Natural killer cell (primary cell): ENCODE measurements around the gene PFKP. TPM values are rescaled to one million over a fixed set of nuclear protein-coding genes. Genes with fewer than 3 reads are reported as not detected.

Experiments
- ATAC-seq, 3 donors: fragments of 150-1000 bp in 2 of 3; fragments of 200-7000 bp in 1 of 3; cut with Tn5 transposase; 1 replicate in 1 of 3; 2 replicates in 2 of 3; pipeline ENCODE4 v1.10.0; 2021; ENCODE audit warnings: mild to moderate bottlenecking in 2 of 3, moderate library complexity in 2 of 3
- DNase-seq, 2 donors: peaks; one replicate each; pipeline versions ENCODE4 v3.0.0 to v3.0.0-alpha.2; 2013 to 2021; ENCODE audit warnings: mixed read lengths in 1 of 2
- H3K27ac ChIP-seq: one replicate; pipeline ENCODE4 v1.5.1; 2013; ENCODE audit warnings: mild to moderate bottlenecking, low read length
- H3K27me3 ChIP-seq: one replicate; pipeline ENCODE4 v1.6.1; 2013; ENCODE audit warnings: low read length; ENCODE audit not compliant: control insufficient read depth, insufficient read depth
- H3K36me3 ChIP-seq: one replicate; pipeline ENCODE4 v1.6.1; 2013; ENCODE audit warnings: low read length; ENCODE audit not compliant: control insufficient read depth, insufficient read depth
- H3K4me1 ChIP-seq: one replicate; pipeline ENCODE4 v1.6.1; 2013; ENCODE audit warnings: low read length; ENCODE audit not compliant: control insufficient read depth, insufficient read depth
- H3K4me3 ChIP-seq: one replicate; pipeline ENCODE4 v1.5.1; 2013; ENCODE audit warnings: low read length
- H3K9me3 ChIP-seq: one replicate; pipeline ENCODE4 v1.6.1; 2013; ENCODE audit warnings: low read length; ENCODE audit not compliant: control insufficient read depth, insufficient read depth
- H3K27ac Mint-ChIP-seq, 2 donors: one replicate each; pipeline ENCODE4 v1.8.0; 2022; ENCODE audit warnings: mild to moderate bottlenecking in 2 of 2, mixed read lengths in 2 of 2, moderate library complexity in 1 of 2
- H3K27me3 Mint-ChIP-seq, 2 donors: one replicate each; pipeline ENCODE4 v1.8.0; 2022; ENCODE audit warnings: low read depth in 2 of 2, mixed read lengths in 2 of 2
- H3K36me3 Mint-ChIP-seq: one replicate; pipeline ENCODE4 v1.8.0; 2022; ENCODE audit warnings: mixed read lengths
- H3K4me1 Mint-ChIP-seq, 2 donors: one replicate each; pipeline ENCODE4 v1.8.0; 2022; ENCODE audit warnings: mixed read lengths in 2 of 2
- H3K4me3 Mint-ChIP-seq: one replicate; pipeline ENCODE4 v1.8.0; 2022; ENCODE audit warnings: mild to moderate bottlenecking, moderate library complexity, mixed read lengths
- H3K9me3 Mint-ChIP-seq, 2 donors: one replicate each; pipeline ENCODE4 v1.8.0; 2022; ENCODE audit warnings: mixed read lengths in 2 of 2
- CTCF ChIP-seq: fragments of 200-600 bp; IDR thresholded peaks from one replicate; pipeline ENCODE4 v1.8.0; 2022; ENCODE audit warnings: antibody characterized with exemption
- WGBS: methylation state at CpG from one replicate; pipeline ENCODE4 v1.1.7; 2013; ENCODE audit warnings: missing lambda C conversion rate; ENCODE audit not compliant: insufficient coverage; 5-methylcytosine and 5-hydroxymethylcytosine counted together
- intact Hi-C: fragments of 100-400 bp; cut with micrococcal nuclease; formaldehyde crosslinking; loops from one replicate; pipeline ENCODE4 v1.14.2; 2022
- total RNA-seq, 4 donors: library from RNA; stranded (reverse); fragments of 120-200 nt in 1 of 4; gene quantifications; one replicate each; pipeline versions ENCODE4 v1.2.3 to v1.2.4, GENCODE V29; 2013 to 2022

Gene PFKP
- total RNA-seq, 3 donors from 2014 or later (not counting 1 experiment from before 2014, with no cell fraction given) = 43.9 to 62.4 (median 47.4) TPM

GRCh38 chr10:3136336-3136735 lies 69.0 kb downstream of the PFKP start:
- intact Hi-C loops = no loop called here
- Histone ChIP-seq H3K4me1 (no peaks in the 10 kb centered on the region), H3K27me3 (no peaks in the 10 kb centered on the region), H3K4me3 (no peak overlapping the region), H3K36me3 (peaks cover 85% of the 10 kb centered on the region), H3K27ac (no peak overlapping the region), H3K9me3 (no peaks in the 10 kb centered on the region)
- Mint-ChIP-seq H3K9me3 (no peaks in the 10 kb centered on the region), H3K4me3 (no peak overlapping the region), H3K27me3 (no peaks in the 10 kb centered on the region), H3K4me1 (no peaks in the 10 kb centered on the region), H3K36me3 (peaks cover 16% of the 10 kb centered on the region), H3K27ac (no peak overlapping the region)
- no peak for DNase-seq
- ATAC-seq = no peak
- 96% methylated on average over 13 of the region's 14 CpGs for WGBS
- no peak for TF ChIP-seq CTCF

GRCh38 chr10:3136763-3137611 lies 69.6 kb downstream of the PFKP start:
- 90% methylated on average over 21 of the region's 21 CpGs for WGBS
- Histone ChIP-seq H3K27me3 (no peaks in the 10 kb centered on the region), H3K27ac (no peak overlapping the region), H3K36me3 (peaks cover 88% of the 10 kb centered on the region), H3K4me1 (no peaks in the 10 kb centered on the region), H3K9me3 (no peaks in the 10 kb centered on the region), H3K4me3 (no peak overlapping the region)
- no peak overlapping the region for H3K27ac Mint-ChIP-seq
- no peaks in the 10 kb centered on the region for H3K27me3 Mint-ChIP-seq
- H3K4me3 Mint-ChIP-seq = no peak overlapping the region
- peaks cover 16% of the 10 kb centered on the region for H3K36me3 Mint-ChIP-seq
- DNase-seq = no peak
- intact Hi-C loops = no loop called here
- ATAC-seq = no peak
- H3K9me3 Mint-ChIP-seq = no peaks in the 10 kb centered on the region
- TF ChIP-seq CTCF = no peak
- no peaks in the 10 kb centered on the region for H3K4me1 Mint-ChIP-seq

GRCh38 chr10:3137958-3138726 lies 70.8 kb downstream of the PFKP start:
- Mint-ChIP-seq H3K4me1 (peaks cover 0 to 4% of the 10 kb centered on the region in 2 donors), H3K9me3 (no peaks in the 10 kb centered on the region), H3K36me3 (peaks cover 16% of the 10 kb centered on the region), H3K27me3 (no peaks in the 10 kb centered on the region), H3K27ac (no peak overlapping the region), H3K4me3 (no peak overlapping the region)
- no peaks in the 10 kb centered on the region for H3K9me3 ChIP-seq
- DNase-seq (no peak), ATAC-seq (no peak)
- no peak overlapping the region for H3K27ac ChIP-seq
- intact Hi-C loops = no loop called here
- H3K4me1 ChIP-seq = no peaks in the 10 kb centered on the region
- no peaks in the 10 kb centered on the region for H3K27me3 ChIP-seq
- H3K36me3 ChIP-seq = peaks cover 93% of the 10 kb centered on the region
- no peak for TF ChIP-seq CTCF
- H3K4me3 ChIP-seq = no peak overlapping the region
- WGBS = 94% methylated on average over 41 of the region's 41 CpGs
